GM19468 (cell line): ENCODE measurements around the gene APBA1.
"Not testable (repeated sequence)": the region's sequence is repeated elsewhere in the genome, so short reads cannot be mapped to it uniquely, and the experiment has no call there.

Source experiments
- ATAC-seq: cut with Tn5 transposase; IDR thresholded peaks from one replicate; pipeline ENCODE4 v1.9.1; 2021; ENCODE audit warnings: mild to moderate bottlenecking, moderate library complexity, moderate number of reproducible peaks; ENCODE audit not compliant: unreplicated experiment; ENCODE audit errors: extremely low read depth

Gene APBA1

GRCh38 chr9:69611221-69611620 is 61.0 kb downstream of the APBA1 start:
- ATAC-seq, result no peak

- no peak for ATAC-seq
Measured at GRCh38 chr9:69609156-69609555, 63.0 kb downstream of the APBA1 start.

DNA sequence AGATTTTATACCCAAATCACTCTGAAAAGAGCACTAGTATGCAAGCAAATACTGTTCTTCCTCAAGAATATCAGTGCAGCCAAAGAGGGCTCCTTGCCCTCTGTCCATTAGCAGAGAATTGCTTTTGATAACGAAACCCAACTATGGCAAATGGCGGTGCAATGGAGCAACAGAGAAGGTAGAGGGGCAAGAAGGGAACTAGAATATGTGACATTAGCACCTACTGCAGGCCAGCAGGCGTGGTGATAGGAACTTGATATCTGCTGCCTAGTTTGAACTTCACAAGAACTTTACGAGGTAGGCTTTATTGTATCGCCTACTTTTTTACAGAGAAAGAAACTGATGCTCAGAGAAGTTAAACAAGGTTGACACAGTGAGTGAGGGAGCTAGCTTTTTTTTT is 66.1 kb downstream of the APBA1 start:
- ATAC-seq, result no peak

- no peak for ATAC-seq
Measured at GRCh38 chr9:69605406-69605805, 66.8 kb downstream of the APBA1 start.

- no peak for ATAC-seq
Measured at GRCh38 chr9:69604568-69605219, 67.5 kb downstream of the APBA1 start.

- ATAC-seq, result no peak
Measured at GRCh38 chr9:69603656-69604055, 68.5 kb downstream of the APBA1 start.

DNA sequence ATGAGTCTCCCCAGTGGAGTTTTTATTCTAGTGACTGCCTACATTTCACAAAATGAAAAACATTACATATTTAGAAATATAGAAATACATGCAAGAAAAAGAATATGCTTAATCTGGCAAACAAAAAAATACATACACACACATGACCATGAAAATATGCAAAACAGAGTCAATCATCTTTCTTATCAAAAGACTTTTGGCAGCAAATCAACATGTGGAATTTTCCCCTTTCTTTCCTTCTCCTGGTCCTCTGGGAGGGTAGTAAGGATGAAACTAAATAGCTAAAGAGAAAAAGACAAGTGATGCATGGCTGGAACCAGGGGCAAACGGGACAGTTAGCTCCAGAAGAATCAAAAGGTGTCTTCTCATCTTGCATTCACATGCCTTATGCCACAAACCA is 69.4 kb downstream of the APBA1 start:
- ATAC-seq, result no peak

DNA sequence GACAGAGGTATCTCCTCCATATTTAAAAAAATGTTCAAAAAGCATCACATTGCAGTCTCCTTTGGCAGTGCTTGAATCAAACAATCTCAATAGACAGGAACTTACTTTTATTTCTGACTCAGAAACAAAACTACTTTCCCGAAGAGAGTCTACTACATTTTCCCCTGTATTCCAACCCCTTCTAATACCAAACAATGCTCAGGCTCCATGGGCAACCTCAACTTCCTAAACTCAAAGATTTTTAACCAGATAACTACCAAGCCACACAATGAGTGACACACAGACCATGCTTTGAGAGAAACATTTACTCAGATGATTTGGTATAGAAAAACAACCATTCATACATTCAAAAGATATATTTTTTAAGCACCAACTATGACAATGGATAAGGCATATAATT is 70.5 kb downstream of the APBA1 start:
- ATAC-seq, result no peak

DNA sequence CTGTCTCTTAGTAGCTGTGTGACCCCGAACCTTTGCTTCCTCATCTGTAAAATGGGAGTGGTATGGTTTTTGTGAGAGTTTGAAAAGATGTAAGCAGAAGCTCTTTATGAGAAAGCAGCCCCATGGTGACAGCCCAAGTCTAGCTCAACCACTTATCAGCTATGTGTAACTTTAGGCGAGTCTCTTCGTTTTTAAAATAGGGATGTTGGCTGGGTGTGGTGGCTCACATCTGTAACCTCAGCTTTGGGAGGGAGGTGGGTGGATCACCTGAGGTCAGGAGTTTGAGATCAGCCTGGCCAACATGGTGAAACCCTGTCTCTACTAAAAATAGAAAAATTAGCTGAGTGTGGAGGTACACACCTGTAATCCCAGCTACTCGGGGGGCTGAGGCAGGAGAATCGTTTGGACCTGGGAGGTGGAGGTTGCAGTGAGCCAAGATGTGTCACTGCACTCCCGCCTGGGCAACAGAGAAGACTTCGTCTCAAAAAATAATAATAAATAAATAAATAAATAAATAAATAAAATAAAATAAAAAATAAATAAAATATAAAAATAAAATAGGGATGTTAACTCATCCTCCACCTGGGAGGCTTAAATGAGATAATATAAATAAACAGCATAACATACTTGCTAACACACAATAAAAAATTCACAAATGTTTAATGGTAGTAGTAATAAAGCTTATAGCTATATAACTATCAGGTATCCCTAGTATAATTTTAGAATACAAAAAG is 71.7 kb downstream of the APBA1 start:
- ATAC-seq, result no peak

- ATAC-seq, result no peak
Measured at GRCh38 chr9:69599232-69599971, 72.8 kb downstream of the APBA1 start.

GRCh38 chr9:69596906-69597305 is 75.3 kb downstream of the APBA1 start:
- not testable (repeated sequence) for ATAC-seq

DNA sequence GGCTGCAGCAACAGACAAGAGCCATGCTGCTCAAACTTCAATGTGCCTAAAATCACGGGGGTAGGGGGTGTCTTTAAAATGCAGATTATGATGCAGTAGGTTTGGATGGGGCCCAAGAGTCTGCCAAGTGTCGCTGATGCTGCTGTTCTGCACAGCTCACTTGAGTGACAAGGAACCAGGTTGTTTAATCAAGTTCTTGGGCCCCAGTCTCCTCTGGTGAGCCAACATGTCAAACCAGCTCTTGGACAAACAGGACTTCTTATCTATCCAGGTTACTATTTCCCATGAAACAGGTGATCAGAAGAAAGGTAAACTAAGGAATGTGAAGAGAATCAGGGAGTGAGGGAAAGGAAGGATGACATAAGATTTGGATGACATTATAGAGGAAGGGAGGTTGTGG is 78.0 kb downstream of the APBA1 start:
- ATAC-seq, result no peak

- no peak for ATAC-seq
Measured at GRCh38 chr9:69593756-69594155, 78.4 kb downstream of the APBA1 start.

GRCh38 chr9:69593301-69593700 is 78.9 kb downstream of the APBA1 start:
- no peak for ATAC-seq

- no peak for ATAC-seq
Measured at GRCh38 chr9:69590266-69590665, 81.9 kb downstream of the APBA1 start.

GRCh38 chr9:69589156-69589555 is 83.0 kb downstream of the APBA1 start:
- no peak for ATAC-seq

DNA sequence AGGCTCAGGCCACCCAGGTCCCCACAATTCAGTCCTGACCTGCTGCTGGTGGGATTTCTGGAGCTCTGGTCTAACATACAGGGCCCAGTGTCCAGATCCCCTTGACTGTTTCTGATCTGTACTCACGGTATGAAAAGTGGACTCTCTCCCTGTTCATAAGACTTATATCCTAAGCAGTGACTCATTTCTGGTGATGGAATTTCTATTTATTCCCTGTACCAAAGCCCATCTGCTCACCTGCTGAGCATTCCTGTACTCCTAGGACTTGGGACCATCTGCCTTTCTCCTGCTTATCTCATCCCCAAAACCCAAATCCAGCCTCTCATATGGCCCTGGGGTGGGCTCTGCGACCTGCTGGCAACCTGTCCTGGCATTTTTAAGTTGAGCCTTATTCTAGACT is 86.6 kb downstream of the APBA1 start:
- no peak for ATAC-seq

- no peak for ATAC-seq
Measured at GRCh38 chr9:69584759-69585158, 87.4 kb downstream of the APBA1 start.

DNA sequence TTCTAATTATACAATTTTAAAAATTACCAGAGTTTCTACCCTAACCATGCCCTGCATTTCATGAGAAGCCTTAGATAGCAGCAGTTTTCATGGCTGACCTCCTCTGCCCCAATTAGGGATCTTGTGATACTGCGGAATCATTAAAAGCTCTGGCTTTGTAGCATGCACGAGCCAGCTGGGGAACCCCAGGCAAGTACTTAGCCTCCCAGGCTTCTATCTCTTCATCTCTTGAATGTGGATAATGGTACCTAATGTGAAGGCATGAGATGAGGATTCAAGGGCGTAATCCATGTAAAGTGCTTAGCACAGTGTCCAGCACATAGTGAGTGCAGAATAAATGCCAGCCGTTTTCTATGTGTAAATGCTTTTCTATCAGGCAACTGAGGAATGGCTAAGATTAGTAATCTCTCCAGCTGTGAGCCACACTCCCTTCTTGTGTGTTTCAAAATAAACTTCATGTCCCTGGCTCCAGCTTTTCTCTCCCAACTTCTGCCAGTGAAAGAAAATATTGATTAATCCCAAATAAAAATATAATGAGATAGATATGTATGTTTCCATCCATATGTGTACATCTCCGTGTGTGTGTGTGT is 88.4 kb downstream of the APBA1 start:
- ATAC-seq, result no peak

DNA sequence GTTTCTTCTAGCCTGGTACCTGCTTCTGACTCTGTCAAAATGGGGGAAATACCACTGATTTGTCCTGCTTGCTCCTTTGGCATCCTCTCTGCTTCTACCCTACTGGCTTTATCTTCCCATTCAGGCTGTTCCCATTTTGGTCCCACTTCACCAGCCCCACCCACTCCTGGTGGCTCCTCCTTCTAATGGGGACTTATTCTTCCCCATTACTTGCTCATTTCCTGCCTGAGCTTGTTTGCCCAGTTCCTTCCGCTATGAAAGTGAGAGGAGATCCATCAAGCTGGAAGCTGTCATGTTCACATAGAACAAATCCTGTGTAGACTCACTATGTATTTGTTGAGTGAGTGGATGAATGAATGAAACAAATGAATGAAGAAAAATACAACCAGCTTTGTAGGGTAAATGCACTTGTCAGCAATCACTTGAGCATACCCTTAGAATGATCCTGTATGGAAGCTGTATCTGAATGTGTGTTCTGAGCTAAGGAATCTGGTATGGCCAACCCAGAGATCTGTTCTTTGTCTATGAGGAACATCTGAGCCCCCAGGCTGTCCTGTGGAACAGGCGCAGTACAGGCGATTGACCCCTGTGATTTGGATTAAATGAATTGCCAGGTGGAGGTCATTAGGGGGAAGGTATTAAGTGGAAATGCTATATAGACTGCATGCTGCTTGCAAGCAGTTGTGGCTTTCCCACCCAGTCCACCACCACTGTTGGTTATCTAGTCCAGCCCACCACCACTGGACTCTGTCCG is 89.5 kb downstream of the APBA1 start:
- ATAC-seq, result no peak
